Colonic mucosa (tissue), 4 donors: Measurements from ENCODE around the gene OSTN. TPM values are rescaled to one million over a fixed set of nuclear protein-coding genes. Genes with fewer than 3 reads are reported as not detected.

Experiments
- DNase-seq: peaks from one replicate; pipeline ENCODE4 v3.0.0-alpha.2; 2020
- H3K27ac ChIP-seq: fragments of 200-600 bp; one replicate; pipeline ENCODE4 v1.8.0; 2021
- H3K27me3 ChIP-seq: fragments of 200-600 bp; one replicate; pipeline ENCODE4 v1.8.0; 2021
- H3K36me3 ChIP-seq: fragments of 200-600 bp; one replicate; pipeline ENCODE4 v1.8.0; 2021
- H3K4me1 ChIP-seq: fragments of 200-600 bp; one replicate; pipeline ENCODE4 v1.8.0; 2021; ENCODE audit warnings: mild to moderate bottlenecking
- H3K4me3 ChIP-seq: fragments of 200-600 bp; one replicate; pipeline ENCODE4 v1.8.0; 2021
- H3K9ac ChIP-seq, 2 donors: one replicate each; pipeline ENCODE4 v1.7.0; 2013; ENCODE audit warnings: control low read depth in 2 of 2, low read depth in 2 of 2, low read length in 2 of 2
- H3K9me3 ChIP-seq: fragments of 200-600 bp; one replicate; pipeline ENCODE4 v1.8.0; 2021
- intact Hi-C: fragments of 100-400 bp; cut with DNase I; formaldehyde crosslinking; loops from one replicate; pipeline ENCODE4 v1.14.1; 2022
- total RNA-seq, 2 donors: library from RNA; stranded (reverse); fragmentation: NEBNext Ultra II Directional in 1 of 2; extraction: Animal tissue kit (Norgen Biotek cat#: 25700) in 1 of 2; gene quantifications; one replicate each; pipeline ENCODE4 v1.2.1, GENCODE V29; 2021
- TF ChIP-seq, protein P1 (sequence below): fragments of 200-600 bp; IDR thresholded peaks from one replicate; pipeline ENCODE4 v1.8.0; 2022; ENCODE audit warnings: antibody characterized with exemption, mild to moderate bottlenecking
- donor health status: healthy.
- donor health status: DM: no; HTN: no; CAD: no.
- donor health status: DM: no; HTN: no; CAD: no.

OSTN gene, protein sequence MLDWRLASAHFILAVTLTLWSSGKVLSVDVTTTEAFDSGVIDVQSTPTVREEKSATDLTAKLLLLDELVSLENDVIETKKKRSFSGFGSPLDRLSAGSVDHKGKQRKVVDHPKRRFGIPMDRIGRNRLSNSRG
- total RNA-seq = not detected

DNA sequence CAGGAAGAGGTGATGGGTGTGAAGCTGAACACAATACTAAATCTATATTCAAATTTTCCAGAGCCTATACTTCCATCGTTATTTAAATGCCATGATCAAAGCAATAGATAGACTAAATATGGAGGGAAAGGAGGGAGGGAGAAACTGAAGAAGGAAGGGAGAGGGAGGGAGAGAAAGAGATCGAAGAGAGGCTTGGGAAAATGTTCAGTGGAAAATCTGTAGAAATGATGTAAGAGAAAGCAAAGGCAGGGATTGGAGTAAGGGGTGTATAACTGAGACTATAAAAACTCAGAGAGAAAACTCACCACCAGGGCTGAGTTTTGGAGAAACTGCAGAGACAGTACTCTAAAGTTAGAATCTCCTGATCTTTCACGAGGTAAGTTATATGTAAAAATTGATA is at the start of gene OSTN:
TSS of gene OSTN (plus strand) at position 310 of the 400 bp plus-strand sequence. CDS start 13,292 bp downstream, outside the sequence.
- H3K27me3 ChIP-seq = no peaks in the 10 kb centered on the region
- DNase-seq = no peak
- H3K9ac ChIP-seq = no peak within 1 kb of the TSS
- no peaks in the 10 kb centered on the region for H3K36me3 ChIP-seq
- H3K9me3 ChIP-seq = no peaks in the 10 kb centered on the region
- no peak within 1 kb of the TSS for H3K4me3 ChIP-seq
- no peaks in the 10 kb centered on the region for H3K4me1 ChIP-seq
- TF ChIP-seq, protein P1, sequence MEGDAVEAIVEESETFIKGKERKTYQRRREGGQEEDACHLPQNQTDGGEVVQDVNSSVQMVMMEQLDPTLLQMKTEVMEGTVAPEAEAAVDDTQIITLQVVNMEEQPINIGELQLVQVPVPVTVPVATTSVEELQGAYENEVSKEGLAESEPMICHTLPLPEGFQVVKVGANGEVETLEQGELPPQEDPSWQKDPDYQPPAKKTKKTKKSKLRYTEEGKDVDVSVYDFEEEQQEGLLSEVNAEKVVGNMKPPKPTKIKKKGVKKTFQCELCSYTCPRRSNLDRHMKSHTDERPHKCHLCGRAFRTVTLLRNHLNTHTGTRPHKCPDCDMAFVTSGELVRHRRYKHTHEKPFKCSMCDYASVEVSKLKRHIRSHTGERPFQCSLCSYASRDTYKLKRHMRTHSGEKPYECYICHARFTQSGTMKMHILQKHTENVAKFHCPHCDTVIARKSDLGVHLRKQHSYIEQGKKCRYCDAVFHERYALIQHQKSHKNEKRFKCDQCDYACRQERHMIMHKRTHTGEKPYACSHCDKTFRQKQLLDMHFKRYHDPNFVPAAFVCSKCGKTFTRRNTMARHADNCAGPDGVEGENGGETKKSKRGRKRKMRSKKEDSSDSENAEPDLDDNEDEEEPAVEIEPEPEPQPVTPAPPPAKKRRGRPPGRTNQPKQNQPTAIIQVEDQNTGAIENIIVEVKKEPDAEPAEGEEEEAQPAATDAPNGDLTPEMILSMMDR = no peak
- intact Hi-C loops = no loop called here
- H3K27ac ChIP-seq = no peak within 1 kb of the TSS

- Histone ChIP-seq H3K4me1 (no peaks in the 10 kb centered on the region), H3K4me3 (no peak overlapping the region), H3K9me3 (no peaks in the 10 kb centered on the region), H3K27ac (no peak overlapping the region), H3K9ac (no peak overlapping the region), H3K36me3 (no peaks in the 10 kb centered on the region), H3K27me3 (no peaks in the 10 kb centered on the region)
- TF ChIP-seq, protein P1 = no peak
- DNase-seq = no peak
- intact Hi-C loops = no loop called here
Observed at GRCh38 chr3:191151653-191152052, 47.4 kb upstream of the OSTN start.

- H3K4me3 ChIP-seq = no peak overlapping the region
- H3K4me1 ChIP-seq = no peaks in the 10 kb centered on the region
- no peaks in the 10 kb centered on the region for H3K36me3 ChIP-seq
- H3K27ac ChIP-seq = no peak overlapping the region
- no peak for DNase-seq
- intact Hi-C loops = no loop called here
- no peak overlapping the region for H3K9ac ChIP-seq
- H3K27me3 ChIP-seq = no peaks in the 10 kb centered on the region
- no peaks in the 10 kb centered on the region for H3K9me3 ChIP-seq
- TF ChIP-seq, protein P1 = no peak
Observed at GRCh38 chr3:191154827-191155226, 44.2 kb upstream of the OSTN start.

DNA sequence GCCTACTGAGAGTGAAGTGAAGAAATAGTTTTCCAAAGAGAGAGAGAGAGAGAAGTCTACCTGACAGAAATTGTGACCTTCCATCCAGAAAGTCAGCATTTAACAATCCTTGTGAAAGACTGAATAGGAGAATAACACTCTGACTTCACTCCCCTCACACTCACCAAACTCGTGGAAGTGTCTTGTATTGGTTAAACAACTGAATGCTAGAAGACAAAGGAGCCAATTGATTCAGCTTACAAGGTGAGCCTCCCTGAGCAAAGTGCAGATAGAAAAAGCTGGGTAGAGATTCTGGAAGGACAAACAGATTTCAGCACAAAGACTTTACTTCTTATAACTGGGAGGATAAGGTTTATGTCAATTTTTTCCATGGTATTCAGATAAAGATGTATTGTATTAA is 40.8 kb upstream of the OSTN start:
- Histone ChIP-seq H3K9me3 (no peaks in the 10 kb centered on the region), H3K4me1 (no peaks in the 10 kb centered on the region), H3K27ac (no peak overlapping the region), H3K9ac (no peak overlapping the region), H3K4me3 (no peak overlapping the region), H3K36me3 (no peaks in the 10 kb centered on the region), H3K27me3 (no peaks in the 10 kb centered on the region)
- no peak for DNase-seq
- TF ChIP-seq, protein P1 = no peak
- intact Hi-C loops = no loop called here

DNA sequence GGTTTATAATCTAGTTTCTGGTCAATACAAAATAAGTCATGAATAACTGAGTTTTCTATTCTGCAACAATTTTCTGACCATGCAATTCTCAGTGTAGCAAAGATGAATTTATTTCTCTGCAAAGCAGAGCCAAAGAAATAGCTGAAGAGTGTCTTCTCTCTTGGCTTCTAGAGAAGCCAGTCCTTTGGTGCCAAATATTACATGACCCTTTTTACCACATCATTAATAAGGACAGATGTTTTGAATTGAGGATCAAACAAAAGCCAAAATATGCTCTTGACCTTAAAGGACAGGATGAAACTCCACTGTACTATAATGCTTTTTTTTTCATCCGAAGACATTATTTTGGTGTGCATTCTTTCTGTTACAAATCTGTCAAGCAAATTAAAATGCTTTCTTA is 40.2 kb upstream of the OSTN start:
- H3K9me3 ChIP-seq = no peaks in the 10 kb centered on the region
- H3K36me3 ChIP-seq = no peaks in the 10 kb centered on the region
- H3K9ac ChIP-seq = no peak overlapping the region
- no peak for DNase-seq
- no peak overlapping the region for H3K4me3 ChIP-seq
- TF ChIP-seq, protein P1 = no peak
- no peak overlapping the region for H3K27ac ChIP-seq
- intact Hi-C loops = no loop called here
- H3K4me1 ChIP-seq = no peaks in the 10 kb centered on the region
- H3K27me3 ChIP-seq = no peaks in the 10 kb centered on the region
